Measurements from ENCODE around the gene NEK2. TPM values are rescaled to one million over a fixed set of nuclear protein-coding genes. Genes with fewer than 3 reads are reported as not detected.
"Not testable (repeated sequence)": the region's sequence is repeated elsewhere in the genome, so short reads cannot be mapped to it uniquely, and the experiment has no call there.

The NEK2 gene
- 0.26 TPM in 2 replicates for total RNA-seq

GRCh38 chr1:211675230-211676105 lies at the start of gene NEK2:
Gene NEK2, minus strand, starts transcription at chr1:211675621. Its CDS starts 142 bp downstream, at chr1:211675479.
- Histone ChIP-seq H3K27me3 (ENCODE audit: control insufficient read depth, insufficient read depth, low read length) (no peaks in the 10 kb centered on the region), H3K36me3 (ENCODE audit: control insufficient read depth, insufficient read depth, low read length) (no peaks in the 10 kb centered on the region), H3K4me3 (ENCODE audit: low read depth, low read length) (peak within 1 kb of the TSS; percentile 55)
- DNase-seq (ENCODE audit: low read depth) (peak; percentile 92), FAIRE-seq (no peak)
- TF ChIP-seq, protein P1, sequence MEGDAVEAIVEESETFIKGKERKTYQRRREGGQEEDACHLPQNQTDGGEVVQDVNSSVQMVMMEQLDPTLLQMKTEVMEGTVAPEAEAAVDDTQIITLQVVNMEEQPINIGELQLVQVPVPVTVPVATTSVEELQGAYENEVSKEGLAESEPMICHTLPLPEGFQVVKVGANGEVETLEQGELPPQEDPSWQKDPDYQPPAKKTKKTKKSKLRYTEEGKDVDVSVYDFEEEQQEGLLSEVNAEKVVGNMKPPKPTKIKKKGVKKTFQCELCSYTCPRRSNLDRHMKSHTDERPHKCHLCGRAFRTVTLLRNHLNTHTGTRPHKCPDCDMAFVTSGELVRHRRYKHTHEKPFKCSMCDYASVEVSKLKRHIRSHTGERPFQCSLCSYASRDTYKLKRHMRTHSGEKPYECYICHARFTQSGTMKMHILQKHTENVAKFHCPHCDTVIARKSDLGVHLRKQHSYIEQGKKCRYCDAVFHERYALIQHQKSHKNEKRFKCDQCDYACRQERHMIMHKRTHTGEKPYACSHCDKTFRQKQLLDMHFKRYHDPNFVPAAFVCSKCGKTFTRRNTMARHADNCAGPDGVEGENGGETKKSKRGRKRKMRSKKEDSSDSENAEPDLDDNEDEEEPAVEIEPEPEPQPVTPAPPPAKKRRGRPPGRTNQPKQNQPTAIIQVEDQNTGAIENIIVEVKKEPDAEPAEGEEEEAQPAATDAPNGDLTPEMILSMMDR (IDR thresholded peaks at IDR 0.05; ENCODE audit: insufficient read depth, low read length, severe bottlenecking): no peak

GRCh38 chr1:211724687-211725196 lies 49.3 kb upstream of the NEK2 start:
- no peak overlapping the region for H3K4me3 ChIP-seq (ENCODE audit: low read depth, low read length)
- FAIRE-seq: no peak
- TF ChIP-seq, protein P1 (IDR thresholded peaks at IDR 0.05; ENCODE audit: insufficient read depth, low read length, severe bottlenecking): no peak
- DNase-seq (ENCODE audit: low read depth): no peak
- no peaks in the 10 kb centered on the region for H3K36me3 ChIP-seq (ENCODE audit: control insufficient read depth, insufficient read depth, low read length)
- H3K27me3 ChIP-seq (ENCODE audit: control insufficient read depth, insufficient read depth, low read length): no peaks in the 10 kb centered on the region

- TF ChIP-seq, protein P1 (IDR thresholded peaks at IDR 0.05; ENCODE audit: insufficient read depth, low read length, severe bottlenecking): no peak
- H3K36me3 ChIP-seq (ENCODE audit: control insufficient read depth, insufficient read depth, low read length): no peaks in the 10 kb centered on the region
- H3K27me3 ChIP-seq (ENCODE audit: control insufficient read depth, insufficient read depth, low read length): no peaks in the 10 kb centered on the region
- no peak overlapping the region for H3K4me3 ChIP-seq (ENCODE audit: low read depth, low read length)
- no peak for DNase-seq (ENCODE audit: low read depth)
- FAIRE-seq: no peak
These were observed 47.9 kb upstream of the NEK2 start for GRCh38 chr1:211723273-211723672.

- no peak for DNase-seq (ENCODE audit: low read depth)
- Histone ChIP-seq H3K4me3 (ENCODE audit: low read depth, low read length) (no peak overlapping the region), H3K36me3 (ENCODE audit: control insufficient read depth, insufficient read depth, low read length) (no peaks in the 10 kb centered on the region), H3K27me3 (ENCODE audit: control insufficient read depth, insufficient read depth, low read length) (no peaks in the 10 kb centered on the region)
- no peak for FAIRE-seq
- TF ChIP-seq, protein P1 (IDR thresholded peaks at IDR 0.05; ENCODE audit: insufficient read depth, low read length, severe bottlenecking): no peak
These were observed 47.1 kb upstream of the NEK2 start for GRCh38 chr1:211722277-211723175.

- not testable (repeated sequence) for H3K27me3 ChIP-seq (ENCODE audit: control insufficient read depth, insufficient read depth, low read length); H3K4me3 ChIP-seq (ENCODE audit: low read depth, low read length); DNase-seq (ENCODE audit: low read depth); H3K36me3 ChIP-seq (ENCODE audit: control insufficient read depth, insufficient read depth, low read length); FAIRE-seq
These were observed 41.1 kb upstream of the NEK2 start for GRCh38 chr1:211716555-211716954.

GRCh38 chr1:211715971-211716370 lies 40.5 kb upstream of the NEK2 start:
- FAIRE-seq: no peak
- DNase-seq (ENCODE audit: low read depth): no peak
- Histone ChIP-seq H3K4me3 (ENCODE audit: low read depth, low read length) (no peak overlapping the region), H3K27me3 (ENCODE audit: control insufficient read depth, insufficient read depth, low read length) (no peaks in the 10 kb centered on the region), H3K36me3 (ENCODE audit: control insufficient read depth, insufficient read depth, low read length) (no peaks in the 10 kb centered on the region)
- TF ChIP-seq, protein P1 (IDR thresholded peaks at IDR 0.05; ENCODE audit: insufficient read depth, low read length, severe bottlenecking): no peak
